NCI-H1105 (cell line): ENCODE results near the gene EBI3.
"Not testable (repeated sequence)": the region's sequence is repeated elsewhere in the genome, so short reads cannot be mapped to it uniquely, and the experiment has no call there.

ENCODE experiments used
- DNase-seq: peaks from one replicate; lab custom pipeline; 2025; lab: John Stamatoyannopoulos, UW

The EBI3 gene

DNA sequence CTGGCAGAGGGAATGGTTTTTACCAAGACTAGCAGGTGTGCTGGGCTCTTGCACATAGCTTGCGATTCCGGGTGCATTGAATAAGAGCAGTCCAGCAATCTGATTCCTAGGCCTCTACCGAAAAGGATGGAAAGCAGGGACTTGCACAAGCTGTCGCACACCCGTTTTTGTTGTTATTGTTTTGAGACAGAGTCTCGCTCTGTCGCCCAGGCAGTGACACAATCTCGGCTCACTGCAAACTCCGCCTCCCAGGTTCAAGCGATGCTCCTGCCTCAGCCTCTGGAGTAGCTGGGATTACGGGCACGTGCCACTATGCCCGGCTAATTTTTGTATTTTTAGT lies 5.5 kb downstream of the EBI3 start:
- DNase-seq, result no peak

DNA sequence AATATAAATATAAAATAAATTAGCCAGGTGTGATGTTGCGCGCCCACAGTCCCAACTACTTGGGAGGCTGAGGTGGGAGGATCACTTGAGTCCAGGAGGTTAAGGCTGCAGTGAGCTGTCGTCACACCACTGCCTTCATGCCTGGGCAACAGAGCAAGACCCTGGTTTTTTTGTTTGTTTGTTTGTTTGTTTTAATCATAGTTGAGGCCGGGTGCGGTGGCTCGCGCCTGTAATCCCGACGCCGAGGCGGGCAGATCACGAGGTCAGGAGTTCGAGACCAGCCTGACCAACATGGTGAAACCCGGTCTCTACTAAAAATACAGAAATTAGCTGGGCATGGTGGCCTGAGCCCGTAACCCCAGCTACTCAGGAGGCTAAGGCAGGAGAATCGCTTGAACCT lies 8.2 kb downstream of the EBI3 start:
- not testable (repeated sequence) for DNase-seq

DNA sequence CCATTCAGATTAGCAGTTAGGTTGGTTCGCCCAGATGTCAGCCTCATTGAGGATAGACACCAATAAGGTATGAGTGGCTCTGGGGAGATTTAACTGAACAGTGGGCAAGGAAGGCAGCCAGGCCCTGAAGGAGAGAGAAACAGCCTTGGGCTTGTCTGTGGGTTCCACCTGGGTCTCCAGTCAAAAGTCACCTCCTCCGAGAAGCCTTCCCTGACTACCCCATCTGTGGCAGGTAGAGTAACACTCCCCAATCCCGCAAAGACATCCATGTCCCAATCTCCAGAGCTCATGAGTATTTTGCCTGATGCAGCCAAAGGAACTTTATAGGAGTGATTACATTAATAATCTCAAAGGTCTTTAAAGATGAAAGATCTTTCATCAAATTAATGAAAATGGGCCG lies 9.5 kb downstream of the EBI3 start:
- DNase-seq, result no peak

DNA sequence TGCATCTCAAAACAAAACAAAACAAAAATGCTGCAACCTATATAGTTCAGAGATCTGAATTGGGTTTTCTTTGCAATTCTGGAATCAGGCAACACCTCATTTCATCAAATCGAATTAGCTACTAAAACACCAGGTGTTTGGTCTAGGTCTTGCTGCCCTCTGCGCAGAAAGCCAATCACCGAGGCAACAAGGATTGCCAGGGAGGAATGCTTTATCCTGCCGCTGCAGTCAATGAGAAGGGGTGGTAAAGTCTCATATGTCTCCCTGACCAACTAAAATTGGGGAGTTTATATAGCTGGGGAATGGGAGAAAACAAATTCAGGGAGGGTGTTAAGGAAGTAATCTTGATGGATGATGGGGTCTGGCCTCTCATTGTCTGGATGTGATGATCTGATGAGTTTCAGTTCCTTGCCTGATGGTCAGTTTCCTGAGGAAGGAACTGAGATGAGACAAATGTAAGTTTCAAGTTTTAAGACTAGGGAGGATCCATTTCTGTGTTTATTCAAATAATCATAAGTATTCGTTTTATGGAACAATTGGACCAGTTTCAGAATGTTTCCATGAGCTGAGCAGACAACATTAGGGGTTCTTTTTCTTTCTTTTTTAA lies 12.6 kb downstream of the EBI3 start:
- no peak for DNase-seq

DNA sequence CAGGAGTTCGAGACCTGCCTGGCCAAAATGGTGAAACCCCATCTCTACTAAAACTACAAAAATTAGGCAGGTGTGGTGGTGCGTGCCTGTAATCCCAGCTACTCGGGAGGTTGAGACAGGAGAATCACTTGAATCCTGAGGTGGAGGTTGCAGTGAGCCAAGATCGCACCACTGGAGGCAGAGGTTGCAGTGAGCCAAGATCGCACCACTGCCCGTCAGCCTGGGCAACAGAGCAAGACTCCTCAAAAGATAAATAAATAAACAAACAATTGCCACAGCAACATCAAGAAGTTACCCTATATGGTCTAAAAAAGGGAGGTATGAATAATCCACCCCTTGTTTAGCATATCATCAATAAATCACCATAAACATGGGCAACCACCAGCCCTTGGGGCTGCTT lies 16.6 kb downstream of the EBI3 start:
- DNase-seq, result not testable (repeated sequence)

DNA sequence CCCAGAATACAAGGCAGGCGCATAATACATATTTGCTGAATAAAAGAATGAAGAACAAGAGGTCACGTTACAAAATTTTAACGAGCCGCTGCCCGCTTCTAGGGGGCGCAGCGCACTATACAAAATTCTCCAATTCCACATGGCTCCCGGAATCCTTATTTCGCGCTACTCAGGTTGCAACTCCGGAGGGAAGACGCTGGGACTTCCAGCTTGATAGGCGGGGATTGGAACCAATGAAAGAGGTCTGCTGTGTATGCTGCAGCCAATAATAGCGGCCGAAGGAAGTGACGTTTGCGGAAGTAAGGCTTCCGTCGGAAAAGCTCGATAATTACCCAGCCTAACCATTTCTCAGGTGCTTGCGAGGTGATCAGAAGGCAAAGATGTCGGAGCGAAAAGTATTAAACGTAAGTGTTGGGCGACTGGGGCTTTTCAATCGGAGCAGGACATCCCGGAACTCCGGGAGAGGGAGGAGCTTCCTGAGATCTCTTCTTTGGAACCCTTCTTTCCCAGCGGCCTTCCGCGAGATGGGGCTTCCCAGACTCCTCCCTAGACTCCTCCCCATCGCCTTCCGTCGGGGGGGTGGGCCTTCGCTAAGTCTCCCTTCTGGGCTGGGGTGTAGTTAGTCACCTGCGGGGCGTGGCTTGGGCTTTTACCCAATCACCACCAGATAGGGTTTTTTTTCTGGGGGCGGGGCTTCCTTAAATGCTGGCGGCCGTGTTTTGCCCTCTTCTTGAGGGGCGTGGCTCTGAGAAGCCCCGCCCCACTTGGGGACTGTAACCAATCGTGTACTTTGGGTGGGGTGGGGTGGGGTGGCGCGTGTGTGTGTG lies 17.7 kb downstream of the EBI3 start, which contains the start of gene YJU2:
Gene YJU2 (plus strand): TSS at position 314 of the 827 bp plus-strand sequence. CDS start 67 bp downstream, at position 381.
- DNase-seq, result peak; percentile 99

DNA sequence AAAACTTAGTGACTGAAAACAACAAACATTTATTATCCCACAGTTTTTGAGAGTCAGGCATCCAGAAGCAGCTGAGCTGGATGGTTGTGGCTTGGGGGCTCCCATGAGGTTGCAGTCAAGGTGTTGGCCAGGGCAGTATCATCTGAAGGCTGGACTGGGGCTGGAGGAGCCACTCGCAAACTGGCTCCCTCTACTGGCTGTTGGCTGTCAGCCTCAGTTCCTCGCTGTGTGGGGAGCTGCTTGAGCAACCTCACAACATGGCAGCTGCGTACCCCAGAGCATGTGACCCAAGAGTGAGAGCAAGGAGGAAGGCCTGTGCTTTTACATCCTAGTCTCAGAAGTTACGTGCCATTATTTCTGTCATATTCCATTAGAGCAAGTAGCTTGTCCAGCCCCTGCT lies 27.2 kb downstream of the EBI3 start:
- DNase-seq, result no peak

DNA sequence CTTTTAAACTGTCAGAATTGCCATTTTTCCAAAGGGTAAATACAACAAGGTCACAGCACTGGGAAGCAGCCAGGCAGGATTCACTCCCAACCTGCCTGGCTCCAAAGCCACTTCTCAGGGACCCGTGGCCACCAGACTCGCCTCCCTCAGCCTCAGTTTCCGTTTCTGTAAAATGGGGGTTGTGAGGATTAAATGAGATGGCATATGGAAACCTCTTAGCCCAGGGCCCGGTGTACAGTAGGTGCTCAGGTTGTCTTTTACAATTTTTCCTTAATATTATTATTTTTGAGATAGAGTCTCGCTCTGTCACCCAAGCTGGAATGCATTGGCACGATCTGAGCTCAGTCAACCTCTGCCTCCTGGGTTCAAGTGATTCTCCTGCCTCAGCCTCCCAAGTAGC lies 27.7 kb downstream of the EBI3 start:
- no peak for DNase-seq

DNA sequence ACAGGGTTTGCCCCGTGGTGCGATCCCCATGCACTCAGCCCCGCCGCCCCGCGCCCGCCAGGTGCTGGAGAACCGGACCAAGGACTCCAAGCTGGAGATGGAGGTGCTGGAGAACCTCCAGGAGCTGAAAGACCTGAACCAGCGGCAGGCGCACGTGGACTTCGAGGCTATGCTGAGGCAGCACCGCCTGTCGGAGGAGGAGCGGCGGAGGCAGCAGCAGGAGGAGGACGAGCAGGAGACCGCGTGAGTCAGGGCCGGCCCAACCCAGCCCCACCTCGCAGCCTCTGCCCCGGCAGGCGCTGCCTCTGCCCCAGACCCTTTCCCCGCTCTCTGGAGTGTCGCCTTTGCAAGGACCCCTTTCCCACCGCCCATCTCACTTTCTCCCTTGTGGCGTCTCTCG lies 28.9 kb downstream of the EBI3 start:
- DNase-seq, result no peak

DNA sequence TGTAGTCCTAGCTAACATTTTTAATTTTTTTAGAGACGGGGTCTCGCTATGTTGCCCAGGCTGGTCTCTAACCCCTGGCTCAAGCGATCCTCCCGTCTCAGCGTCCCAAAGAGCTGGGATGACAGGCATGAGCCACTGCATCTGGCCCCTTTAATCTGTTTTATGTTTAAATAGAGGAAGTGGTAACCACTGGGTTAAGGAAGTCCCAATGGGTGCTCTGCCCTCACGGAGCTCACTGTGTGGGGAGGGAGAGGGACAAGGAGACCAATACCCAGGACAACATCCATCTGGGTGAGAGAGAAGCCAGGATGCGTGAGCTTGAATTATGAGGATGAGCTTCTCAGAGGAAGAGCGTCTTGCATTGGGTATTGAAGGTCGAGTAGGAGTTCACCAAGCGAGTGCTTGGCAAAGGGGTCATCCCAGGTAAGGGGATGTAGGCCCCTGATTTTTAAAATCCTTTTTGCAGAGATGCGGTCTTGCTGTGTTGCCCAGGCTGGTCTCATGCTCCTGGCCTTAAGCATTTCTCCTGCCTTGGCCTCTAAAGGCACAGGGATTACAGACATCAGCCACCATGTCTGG lies 31.4 kb downstream of the EBI3 start:
- DNase-seq, result no peak

DNA sequence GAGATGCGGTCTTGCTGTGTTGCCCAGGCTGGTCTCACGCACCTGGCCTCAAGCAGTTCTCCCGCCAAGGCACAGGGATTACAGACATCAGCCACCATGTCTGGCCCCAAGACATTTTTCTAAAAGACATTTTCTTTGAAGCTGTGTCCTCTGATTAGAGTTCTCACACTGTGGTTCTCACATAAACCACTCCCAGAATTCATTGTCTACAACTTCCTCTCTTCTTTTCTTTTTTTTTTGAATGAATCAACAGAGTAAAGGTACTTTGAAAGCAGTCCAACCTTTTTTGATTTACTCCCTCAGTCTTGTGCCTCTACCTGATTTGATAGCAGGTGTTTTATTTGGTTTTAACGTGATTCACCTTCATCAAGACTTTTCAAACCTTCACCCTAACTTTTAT lies 35.5 kb downstream of the EBI3 start:
- DNase-seq, result no peak

DNA sequence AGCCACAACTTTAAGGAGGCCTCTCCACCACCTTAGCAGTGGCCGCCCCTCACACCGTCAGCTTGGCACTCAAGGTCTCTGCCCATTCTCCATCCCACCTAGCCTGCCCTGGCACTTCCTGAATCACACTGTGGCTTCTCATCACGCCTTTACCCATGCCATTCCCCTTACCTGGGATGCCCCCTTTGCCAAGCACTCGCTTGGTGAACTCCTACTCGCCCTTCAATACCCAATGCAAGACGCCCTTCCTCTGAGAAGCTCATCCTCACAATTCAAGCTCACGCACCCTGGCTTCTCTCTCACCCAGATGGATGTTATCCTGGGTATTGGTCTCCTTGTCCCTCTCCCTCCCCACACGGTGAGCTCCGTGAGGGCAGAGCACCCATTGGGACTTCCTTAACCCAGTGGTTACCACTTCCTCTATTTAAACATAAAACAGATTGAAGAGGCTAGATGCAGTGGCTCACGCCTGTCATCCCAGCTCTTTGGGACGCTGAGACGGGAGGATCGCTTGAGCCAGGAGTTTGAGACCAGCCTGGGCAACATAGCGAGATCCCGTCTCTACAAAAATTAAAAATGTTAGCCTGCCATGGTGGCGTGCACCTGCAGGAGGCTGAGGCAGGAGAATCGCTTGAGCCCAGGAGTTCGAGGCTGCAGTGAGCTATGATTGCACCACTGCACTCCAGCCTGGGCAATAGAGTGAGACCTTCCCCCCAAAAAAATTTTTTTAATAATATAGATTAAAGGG lies 37.1 kb downstream of the EBI3 start:
- no peak for DNase-seq

DNA sequence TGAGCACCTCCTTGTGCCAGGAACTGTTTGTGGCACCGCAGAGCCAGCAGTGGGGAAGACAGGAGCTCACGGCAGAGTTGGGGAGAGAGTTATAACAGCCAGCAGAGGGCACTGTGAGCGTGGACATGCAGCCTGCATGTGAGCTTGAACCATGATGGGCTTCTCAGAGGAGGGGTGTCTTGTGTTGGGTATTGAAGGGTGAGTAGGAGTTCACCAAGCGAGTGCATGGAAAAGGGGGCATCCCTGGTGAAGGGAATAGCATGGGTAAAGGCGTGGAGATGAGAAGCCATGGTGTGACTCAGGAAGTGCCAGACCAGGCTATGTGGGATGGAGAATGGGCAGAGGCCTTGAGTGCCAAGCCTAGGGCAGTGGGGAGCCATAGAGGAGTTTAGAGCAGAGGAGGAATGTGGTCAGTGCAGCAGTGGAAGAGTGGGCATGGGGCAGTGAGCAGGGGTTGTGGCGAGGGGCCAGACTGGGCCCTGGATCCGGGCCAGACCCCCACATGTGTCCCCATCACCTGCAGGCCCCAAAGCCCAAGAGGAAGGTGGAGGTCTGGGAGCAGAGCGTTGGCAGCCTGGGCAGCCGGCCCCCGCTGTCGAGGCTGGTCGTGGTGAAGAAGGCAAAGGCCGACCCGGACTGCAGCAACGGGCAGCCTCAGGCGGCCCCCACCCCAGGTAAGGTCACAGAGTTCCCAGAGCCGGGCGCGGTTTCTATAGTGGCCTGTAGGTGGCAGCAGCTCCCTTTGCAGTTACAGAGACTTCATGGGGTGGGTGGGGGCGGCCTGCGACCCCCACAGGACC lies 38.0 kb downstream of the EBI3 start:
- no peak for DNase-seq

DNA sequence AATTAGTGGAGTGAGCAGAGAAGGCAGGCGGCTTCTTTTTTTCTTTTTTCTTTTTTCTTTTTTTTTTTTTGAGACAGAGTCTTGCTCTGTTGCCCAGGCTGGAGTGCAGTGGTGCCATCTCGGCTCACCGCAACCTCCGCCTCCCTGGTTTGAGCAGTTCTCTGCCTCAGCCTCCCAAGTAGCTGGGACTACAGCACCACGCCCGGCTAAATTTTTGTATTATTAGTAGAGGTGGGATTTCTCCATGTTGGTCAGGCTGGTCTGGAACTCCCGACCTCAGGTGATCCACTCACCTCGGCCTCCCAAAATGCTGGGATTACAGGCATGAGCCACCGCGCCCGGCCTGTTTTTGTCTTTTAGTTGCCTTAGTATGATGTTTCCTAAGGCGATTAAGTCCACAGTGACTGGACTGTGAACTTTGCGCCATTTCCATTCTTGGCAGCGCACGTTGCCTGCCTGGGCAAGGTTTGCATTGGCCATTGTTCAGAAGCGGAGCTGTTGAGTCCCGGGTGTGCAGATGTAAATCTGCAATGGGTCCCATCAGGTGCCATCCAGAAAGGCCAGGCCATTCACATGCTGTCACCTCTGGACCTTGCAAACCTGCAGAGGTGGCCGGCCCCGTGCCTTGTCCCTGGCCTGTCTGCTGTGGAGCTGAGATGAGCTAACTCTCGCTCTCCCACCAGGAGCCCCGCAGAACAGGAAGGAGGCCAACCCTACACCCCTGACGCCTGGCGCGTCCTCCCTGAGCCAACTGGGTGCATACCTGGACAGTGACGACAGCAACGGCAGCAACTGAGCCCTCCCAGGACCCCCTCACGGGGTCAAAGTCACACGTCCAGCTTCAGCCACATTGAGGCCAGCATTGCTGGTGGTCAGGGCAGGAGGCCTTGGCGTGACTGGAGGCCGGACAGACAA lies 38.8 kb downstream of the EBI3 start:
- no peak for DNase-seq

DNA sequence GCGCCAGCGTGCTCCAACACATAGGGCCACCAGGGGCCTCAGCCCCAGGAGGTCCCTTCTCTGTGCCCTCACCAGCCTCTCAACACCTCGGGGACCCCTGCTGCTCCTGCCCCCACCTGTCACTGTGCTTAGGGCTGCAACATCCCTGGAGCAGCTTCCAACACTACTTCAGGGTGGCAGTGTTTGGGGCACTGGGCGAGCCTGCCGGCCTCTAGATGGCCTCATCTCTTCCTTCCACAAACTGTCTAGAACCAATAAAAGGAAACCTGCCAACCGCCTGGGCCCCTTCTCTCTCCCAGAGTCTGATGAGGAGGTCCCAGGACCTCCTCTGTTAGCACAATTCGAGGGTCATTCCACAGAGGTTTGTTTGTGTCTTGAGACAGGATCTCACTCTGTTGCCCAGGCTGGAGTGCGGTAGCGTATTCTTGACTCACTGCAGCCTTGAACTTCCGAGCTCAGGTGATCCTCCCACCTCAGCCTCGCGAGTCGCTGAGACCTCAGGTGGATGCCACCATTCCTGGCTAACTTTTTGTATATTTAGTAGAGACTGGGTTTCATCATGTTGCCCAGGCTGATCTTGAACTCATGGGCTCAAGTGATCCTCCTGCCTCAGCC lies 39.6 kb downstream of the EBI3 start:
- DNase-seq, result no peak

DNA sequence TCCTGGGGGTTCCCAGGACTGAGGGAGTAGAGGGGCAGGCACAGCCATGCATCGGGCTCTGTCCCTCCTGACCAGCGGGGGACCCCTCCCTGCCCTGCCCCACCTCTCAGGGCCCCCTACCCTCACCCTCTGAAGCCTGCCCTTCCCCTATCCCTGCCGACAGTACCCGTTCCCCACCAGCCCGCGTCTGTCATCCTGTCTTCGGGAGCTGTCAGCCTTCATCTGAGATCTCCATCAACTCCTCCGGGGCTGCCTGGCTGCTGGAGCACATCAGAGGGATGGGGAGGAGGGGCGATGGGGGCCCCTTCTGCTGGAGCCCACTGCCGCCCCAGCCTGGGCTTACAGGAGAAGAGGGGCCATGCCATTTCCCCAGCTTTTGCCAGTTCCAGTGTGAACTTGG lies 43.6 kb downstream of the EBI3 start:
- DNase-seq, result no peak

DNA sequence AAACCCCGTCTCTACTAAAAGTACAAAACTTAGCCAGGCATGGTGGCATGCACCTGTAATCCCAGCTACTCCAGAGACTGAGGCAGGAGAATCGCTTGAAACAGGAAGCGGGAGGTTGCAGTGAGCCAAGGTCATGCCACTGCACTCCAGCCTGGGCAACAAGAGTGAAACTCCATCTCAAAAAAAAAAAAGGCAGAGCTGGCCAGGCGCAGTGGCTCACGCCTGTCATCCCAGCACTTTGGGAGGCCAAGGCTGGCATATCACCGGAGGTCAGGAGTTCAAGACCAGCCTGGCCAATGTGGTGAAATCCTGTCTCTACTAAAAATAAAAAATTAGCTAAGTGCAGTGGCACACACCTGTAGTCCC lies 45.0 kb downstream of the EBI3 start:
- DNase-seq, result not testable (repeated sequence)

DNA sequence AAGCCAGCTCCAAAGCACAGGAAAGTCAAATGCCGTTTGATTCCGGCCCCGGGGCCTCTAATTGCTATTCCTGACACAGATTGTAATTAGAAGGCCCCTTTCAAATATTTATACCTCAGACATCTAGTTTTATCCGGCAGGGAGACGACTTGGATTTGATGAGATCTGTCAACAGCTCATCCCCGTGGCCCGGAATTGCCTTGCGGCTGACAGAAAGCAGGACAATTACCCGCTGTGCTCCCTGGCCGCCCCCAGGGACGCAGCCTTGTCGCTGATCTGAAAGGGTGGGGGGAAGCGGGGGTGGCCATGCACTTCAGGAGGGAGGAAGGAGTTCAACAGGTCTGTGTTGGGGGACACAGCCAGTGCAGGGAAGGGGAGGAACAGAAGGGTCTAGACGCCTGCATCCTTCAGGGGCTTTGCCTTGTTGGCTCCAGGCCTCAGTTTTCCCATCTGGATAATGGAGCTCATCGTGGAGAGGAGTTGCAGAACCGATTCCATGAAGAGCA lies 47.9 kb downstream of the EBI3 start:
- no peak for DNase-seq

DNA sequence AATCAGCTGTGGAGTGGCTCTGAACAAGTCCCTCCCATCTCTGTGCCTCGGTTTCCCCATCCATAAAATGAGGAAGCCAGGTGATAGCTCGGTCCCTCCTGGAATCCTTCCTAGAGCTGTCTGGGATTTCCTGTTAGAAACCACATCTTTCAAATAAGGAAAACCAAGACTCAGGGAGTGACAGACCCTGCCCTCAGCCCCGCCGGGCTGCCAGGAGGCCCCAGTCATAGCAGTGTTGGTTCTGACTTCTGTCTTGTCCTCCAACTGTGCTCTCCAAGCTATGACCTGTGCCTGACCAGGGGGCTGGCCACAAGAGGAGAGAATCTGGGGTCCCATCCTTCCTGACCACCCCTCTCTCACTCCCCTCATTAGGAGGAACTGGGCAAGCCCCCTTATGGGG lies 48.7 kb downstream of the EBI3 start:
- DNase-seq, result no peak
